ENCODE results near the gene NFIA.

The NFIA gene

DNA sequence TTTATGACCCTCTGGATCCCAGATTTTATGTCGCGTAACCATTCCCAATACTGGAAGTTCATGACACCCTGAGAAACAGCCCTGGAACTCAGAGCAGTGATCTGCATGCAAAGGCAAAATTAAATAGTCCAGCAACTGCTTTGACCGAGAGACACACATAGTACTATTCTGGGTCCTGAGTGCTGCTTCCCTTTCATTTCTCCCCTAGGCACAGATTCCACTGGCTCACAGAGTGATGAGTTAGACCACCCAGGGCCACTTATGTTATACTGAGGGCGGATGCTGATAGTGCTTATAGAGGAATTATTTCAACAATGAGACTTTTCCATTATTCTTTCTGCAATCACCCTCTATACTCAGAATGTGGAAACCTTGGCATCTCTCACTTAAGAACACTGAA, 69.2 kb downstream of the NFIA start:
- H3K18ac ChIP-seq (ENCODE audit: low read length), result no peak overlapping the region
- no peak overlapping the region for H2BK120ac ChIP-seq (ENCODE audit: insufficient read depth, low read length, poor library complexity)
- no peaks in the 10 kb centered on the region for H3K27me3 ChIP-seq (ENCODE audit: insufficient read depth, low read length)
- no peak overlapping the region for H4K8ac ChIP-seq (ENCODE audit: low read depth, low read length)
- H3K4ac ChIP-seq (ENCODE audit: low read depth, low read length), result no peak overlapping the region
- H2BK5ac ChIP-seq (ENCODE audit: low read depth, low read length, poor library complexity), result no peak overlapping the region
- H3K23ac ChIP-seq (ENCODE audit: low read length), result no peak overlapping the region
- DNase-seq, result no peak
- no peaks in the 10 kb centered on the region for H3K36me3 ChIP-seq (ENCODE audit: control insufficient read depth in 1 of 2, insufficient read depth in 2 of 2, low read length in 2 of 2)
- H3K14ac ChIP-seq (ENCODE audit: low read length), result no peak overlapping the region
- H2BK12ac ChIP-seq (ENCODE audit: low read length), result no peak overlapping the region
- H4K91ac ChIP-seq (ENCODE audit: low read depth, low read length), result no peak overlapping the region
- H3K79me2 ChIP-seq (ENCODE audit: control insufficient read depth, insufficient read depth, low read length, poor library complexity), result no peaks in the 10 kb centered on the region
- H2AK5ac ChIP-seq (ENCODE audit: low read length), result no peak overlapping the region
- H3K27ac ChIP-seq (ENCODE audit: low read depth, low read length), result no peak overlapping the region
- no peaks in the 10 kb centered on the region for H3K4me1 ChIP-seq (ENCODE audit: control insufficient read depth in 1 of 2, insufficient read depth in 2 of 2, low read length in 2 of 2)
- no peak overlapping the region for H3K4me2 ChIP-seq (ENCODE audit: low read length)
- no CpG with 5 or more reads among the region's 4 CpGs for WGBS (ENCODE audit: extremely low coverage, insufficient coverage, insufficient read length)
- no peaks in the 10 kb centered on the region for H3K9me3 ChIP-seq (ENCODE audit: insufficient read depth, low read depth, low read length)
- H4K12ac ChIP-seq (ENCODE audit: low read depth, low read length), result no peak overlapping the region
- no peak overlapping the region for H3K4me3 ChIP-seq (ENCODE audit: low read depth, low read length)
- no peaks in the 10 kb centered on the region for H3K79me1 ChIP-seq (ENCODE audit: low read length)
- no peak overlapping the region for H2AFZ ChIP-seq (ENCODE audit: insufficient read depth, low read length, poor library complexity)
- no peak overlapping the region for H3K9ac ChIP-seq (ENCODE audit: low read length)

DNA sequence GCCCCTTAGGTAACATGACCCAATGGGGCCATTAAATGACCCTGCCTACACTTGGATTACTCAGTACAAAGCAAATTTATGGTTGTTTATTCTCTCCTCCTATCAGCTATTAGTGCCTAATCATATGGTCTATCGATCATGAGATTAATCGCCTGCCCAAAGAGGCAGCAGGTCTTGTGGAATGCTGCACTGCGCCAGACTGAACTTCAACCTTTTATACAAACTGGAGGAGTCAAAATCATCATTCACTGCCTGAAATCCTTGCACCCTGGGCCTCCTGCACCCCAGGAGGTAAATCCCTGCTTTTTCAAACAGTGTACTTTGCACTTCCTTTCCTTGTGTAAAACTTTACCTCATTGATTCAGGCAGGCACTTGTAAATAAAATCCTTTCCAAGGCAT, 69.7 kb downstream of the NFIA start:
- Histone ChIP-seq H3K4ac (ENCODE audit: low read depth, low read length) (no peak overlapping the region), H3K9ac (ENCODE audit: low read length) (no peak overlapping the region), H3K18ac (ENCODE audit: low read length) (no peak overlapping the region), H2AK5ac (ENCODE audit: low read length) (no peak overlapping the region), H2BK5ac (ENCODE audit: low read depth, low read length, poor library complexity) (no peak overlapping the region), H3K4me3 (ENCODE audit: low read depth, low read length) (no peak overlapping the region), H3K4me1 (ENCODE audit: control insufficient read depth in 1 of 2, insufficient read depth in 2 of 2, low read length in 2 of 2) (no peaks in the 10 kb centered on the region), H3K23ac (ENCODE audit: low read length) (no peak overlapping the region), H3K79me1 (ENCODE audit: low read length) (no peaks in the 10 kb centered on the region), H3K36me3 (ENCODE audit: control insufficient read depth in 1 of 2, insufficient read depth in 2 of 2, low read length in 2 of 2) (no peaks in the 10 kb centered on the region), H4K91ac (ENCODE audit: low read depth, low read length) (no peak overlapping the region), H3K9me3 (ENCODE audit: insufficient read depth, low read depth, low read length) (no peaks in the 10 kb centered on the region), H3K4me2 (ENCODE audit: low read length) (no peak overlapping the region), H2AFZ (ENCODE audit: insufficient read depth, low read length, poor library complexity) (no peak overlapping the region), H3K14ac (ENCODE audit: low read length) (no peak overlapping the region), H4K8ac (ENCODE audit: low read depth, low read length) (no peak overlapping the region), H3K79me2 (ENCODE audit: control insufficient read depth, insufficient read depth, low read length, poor library complexity) (no peaks in the 10 kb centered on the region), H3K27me3 (ENCODE audit: insufficient read depth, low read length) (no peaks in the 10 kb centered on the region), H4K12ac (ENCODE audit: low read depth, low read length) (no peak overlapping the region), H2BK120ac (ENCODE audit: insufficient read depth, low read length, poor library complexity) (no peak overlapping the region), H2BK12ac (ENCODE audit: low read length) (no peak overlapping the region), H3K27ac (ENCODE audit: low read depth, low read length) (no peak overlapping the region)
- no peak for DNase-seq
- no CpG with 5 or more reads among the region's 3 CpGs for WGBS (ENCODE audit: extremely low coverage, insufficient coverage, insufficient read length)

DNA sequence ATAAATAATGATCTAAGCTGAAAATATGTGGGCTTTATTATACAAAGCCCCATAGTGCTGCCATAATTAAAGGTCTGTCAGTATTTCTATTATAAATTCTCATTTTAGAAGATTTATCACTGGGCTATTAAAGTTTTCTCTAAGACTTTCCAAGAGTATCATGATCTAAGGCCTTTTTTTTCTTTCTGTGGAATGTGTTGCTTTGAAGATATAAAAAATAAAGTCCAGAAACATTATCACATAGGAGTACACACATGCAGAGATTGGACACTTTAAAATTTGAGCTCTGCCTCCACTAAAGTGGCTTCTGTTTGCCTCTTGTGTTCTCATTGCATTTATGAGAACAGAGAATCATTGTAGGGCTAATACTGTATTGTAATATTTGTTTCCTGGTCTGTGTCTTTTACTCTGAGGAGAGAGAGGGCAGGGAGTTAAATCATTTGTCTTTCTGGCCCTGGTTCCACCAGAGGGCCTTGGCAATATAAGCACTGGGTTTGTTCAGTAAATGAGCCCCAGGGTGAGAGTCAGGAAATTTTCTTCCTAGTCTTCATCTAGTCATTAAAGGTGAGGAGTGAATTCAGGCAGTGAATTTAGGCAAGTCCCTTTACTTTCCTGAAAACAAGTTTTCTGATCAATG, 70.2 kb downstream of the NFIA start:
- H3K79me1 ChIP-seq (ENCODE audit: low read length), result no peaks in the 10 kb centered on the region
- no peak overlapping the region for H4K91ac ChIP-seq (ENCODE audit: low read depth, low read length)
- H3K14ac ChIP-seq (ENCODE audit: low read length), result no peak overlapping the region
- no peak overlapping the region for H3K27ac ChIP-seq (ENCODE audit: low read depth, low read length)
- no peaks in the 10 kb centered on the region for H3K79me2 ChIP-seq (ENCODE audit: control insufficient read depth, insufficient read depth, low read length, poor library complexity)
- no peak overlapping the region for H3K4ac ChIP-seq (ENCODE audit: low read depth, low read length)
- H2BK120ac ChIP-seq (ENCODE audit: insufficient read depth, low read length, poor library complexity), result no peak overlapping the region
- no peak overlapping the region for H3K4me2 ChIP-seq (ENCODE audit: low read length)
- H3K23ac ChIP-seq (ENCODE audit: low read length), result no peak overlapping the region
- H4K12ac ChIP-seq (ENCODE audit: low read depth, low read length), result no peak overlapping the region
- H3K9me3 ChIP-seq (ENCODE audit: insufficient read depth, low read depth, low read length), result no peaks in the 10 kb centered on the region
- DNase-seq, result no peak
- no peaks in the 10 kb centered on the region for H3K36me3 ChIP-seq (ENCODE audit: control insufficient read depth in 1 of 2, insufficient read depth in 2 of 2, low read length in 2 of 2)
- H3K18ac ChIP-seq (ENCODE audit: low read length), result no peak overlapping the region
- no peaks in the 10 kb centered on the region for H3K27me3 ChIP-seq (ENCODE audit: insufficient read depth, low read length)
- H3K4me1 ChIP-seq (ENCODE audit: control insufficient read depth in 1 of 2, insufficient read depth in 2 of 2, low read length in 2 of 2), result no peaks in the 10 kb centered on the region
- H2BK12ac ChIP-seq (ENCODE audit: low read length), result no peak overlapping the region
- H2BK5ac ChIP-seq (ENCODE audit: low read depth, low read length, poor library complexity), result no peak overlapping the region
- H4K8ac ChIP-seq (ENCODE audit: low read depth, low read length), result no peak overlapping the region
- H2AK5ac ChIP-seq (ENCODE audit: low read length), result no peak overlapping the region
- no peak overlapping the region for H3K4me3 ChIP-seq (ENCODE audit: low read depth, low read length)
- H3K9ac ChIP-seq (ENCODE audit: low read length), result no peak overlapping the region
- H2AFZ ChIP-seq (ENCODE audit: insufficient read depth, low read length, poor library complexity), result no peak overlapping the region

DNA sequence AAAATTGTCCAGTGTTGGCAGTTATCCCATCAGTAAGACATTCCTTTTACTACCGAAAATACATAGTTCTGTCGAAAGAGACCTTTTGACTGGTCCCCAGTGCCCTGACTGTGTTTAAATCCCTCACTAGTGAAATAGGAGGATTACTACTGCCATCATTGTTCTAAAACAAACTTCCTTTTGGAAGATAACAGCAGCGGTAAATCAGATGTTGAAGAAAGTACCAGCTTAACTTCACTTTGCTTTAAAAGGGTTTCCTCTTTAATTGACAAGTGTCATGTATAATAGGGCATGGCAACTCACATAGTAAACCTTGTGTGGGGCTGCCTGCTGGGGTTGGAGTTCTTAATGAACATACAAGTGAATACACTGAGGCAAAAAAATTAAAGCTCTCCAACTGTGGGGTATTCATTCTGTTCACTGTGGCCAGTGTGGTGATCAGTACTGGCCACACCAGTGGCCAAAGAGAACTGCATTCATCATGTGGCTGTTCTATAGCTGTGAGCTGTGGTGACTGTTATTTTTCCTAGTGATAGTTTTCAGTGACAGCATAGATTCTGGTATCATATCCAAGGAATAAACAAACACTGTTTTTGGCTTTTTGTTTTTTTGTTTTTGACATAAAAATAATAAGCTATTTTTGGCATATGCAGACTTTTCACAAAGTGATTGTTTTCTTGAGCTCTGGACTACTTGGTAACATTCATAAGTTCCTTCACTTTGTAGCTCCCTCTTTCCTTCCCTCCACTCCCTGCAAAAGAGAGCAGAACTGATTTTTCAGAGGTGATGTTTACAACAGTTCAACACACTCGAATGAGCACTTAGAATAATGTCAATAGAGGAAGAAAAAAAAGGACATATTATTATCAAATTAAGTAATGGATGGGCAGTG, 74.5 kb downstream of the NFIA start:
- H3K14ac ChIP-seq (ENCODE audit: low read length), result no peak overlapping the region
- no peak overlapping the region for H3K27ac ChIP-seq (ENCODE audit: low read depth, low read length)
- H2BK12ac ChIP-seq (ENCODE audit: low read length), result no peak overlapping the region
- no peak overlapping the region for H4K12ac ChIP-seq (ENCODE audit: low read depth, low read length)
- H4K91ac ChIP-seq (ENCODE audit: low read depth, low read length), result no peak overlapping the region
- no peak overlapping the region for H2AFZ ChIP-seq (ENCODE audit: insufficient read depth, low read length, poor library complexity)
- no peak for DNase-seq
- no peaks in the 10 kb centered on the region for H3K36me3 ChIP-seq (ENCODE audit: control insufficient read depth in 1 of 2, insufficient read depth in 2 of 2, low read length in 2 of 2)
- no peak overlapping the region for H3K4me3 ChIP-seq (ENCODE audit: low read depth, low read length)
- no peak overlapping the region for H2AK5ac ChIP-seq (ENCODE audit: low read length)
- H3K79me1 ChIP-seq (ENCODE audit: low read length), result no peaks in the 10 kb centered on the region
- no peaks in the 10 kb centered on the region for H3K9me3 ChIP-seq (ENCODE audit: insufficient read depth, low read depth, low read length)
- H3K27me3 ChIP-seq (ENCODE audit: insufficient read depth, low read length), result no peaks in the 10 kb centered on the region
- no peak overlapping the region for H2BK5ac ChIP-seq (ENCODE audit: low read depth, low read length, poor library complexity)
- no CpG with 5 or more reads among the region's 4 CpGs for WGBS (ENCODE audit: extremely low coverage, insufficient coverage, insufficient read length)
- no peak overlapping the region for H3K4me2 ChIP-seq (ENCODE audit: low read length)
- H3K9ac ChIP-seq (ENCODE audit: low read length), result no peak overlapping the region
- H4K8ac ChIP-seq (ENCODE audit: low read depth, low read length), result no peak overlapping the region
- no peaks in the 10 kb centered on the region for H3K4me1 ChIP-seq (ENCODE audit: control insufficient read depth in 1 of 2, insufficient read depth in 2 of 2, low read length in 2 of 2)
- H3K4ac ChIP-seq (ENCODE audit: low read depth, low read length), result no peak overlapping the region
- H3K23ac ChIP-seq (ENCODE audit: low read length), result no peak overlapping the region
- no peak overlapping the region for H3K18ac ChIP-seq (ENCODE audit: low read length)
- H2BK120ac ChIP-seq (ENCODE audit: insufficient read depth, low read length, poor library complexity), result no peak overlapping the region
- H3K79me2 ChIP-seq (ENCODE audit: control insufficient read depth, insufficient read depth, low read length, poor library complexity), result no peaks in the 10 kb centered on the region

All from trophoblast cell (in vitro differentiated cells and primary cell).